ENCODE data around the gene HAX1. TPM values are rescaled to one million over a fixed set of nuclear protein-coding genes. Genes with fewer than 3 reads are reported as not detected.

Gene HAX1
- total RNA-seq, 4 donors from 2014 or later: 64.4 to 114 (median 103) TPM

DNA sequence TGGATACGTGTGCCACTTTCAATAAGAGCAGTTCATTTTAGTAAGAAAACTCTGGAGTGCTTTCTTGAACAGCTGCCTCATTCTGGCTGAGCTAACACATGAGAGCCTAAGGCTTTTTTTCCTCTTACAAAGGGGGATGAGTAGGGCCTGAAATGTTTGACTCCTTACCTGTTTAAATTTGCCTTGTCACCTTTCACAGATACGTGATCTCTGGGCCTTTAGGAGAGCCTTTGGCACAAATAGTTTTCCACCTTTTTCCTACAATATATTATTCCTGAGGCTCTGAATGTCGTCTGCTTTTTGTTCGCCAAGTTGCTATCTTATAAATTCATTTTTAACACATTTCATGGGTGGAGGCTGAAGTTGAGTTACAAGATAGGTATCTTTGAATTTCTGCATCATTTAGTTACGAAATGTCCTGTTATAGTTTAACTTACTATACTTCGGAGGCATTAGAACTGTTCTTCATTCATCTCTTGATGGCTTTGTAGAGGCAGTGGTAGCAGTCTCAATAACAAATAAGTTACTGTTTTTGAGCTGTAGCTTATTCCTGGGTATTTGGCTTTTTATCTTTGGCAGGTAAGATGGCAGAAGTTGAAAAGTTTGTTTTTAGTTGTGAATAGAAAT is 34.4 kb upstream of the HAX1 start:
- TF ChIP-seq, protein P1, sequence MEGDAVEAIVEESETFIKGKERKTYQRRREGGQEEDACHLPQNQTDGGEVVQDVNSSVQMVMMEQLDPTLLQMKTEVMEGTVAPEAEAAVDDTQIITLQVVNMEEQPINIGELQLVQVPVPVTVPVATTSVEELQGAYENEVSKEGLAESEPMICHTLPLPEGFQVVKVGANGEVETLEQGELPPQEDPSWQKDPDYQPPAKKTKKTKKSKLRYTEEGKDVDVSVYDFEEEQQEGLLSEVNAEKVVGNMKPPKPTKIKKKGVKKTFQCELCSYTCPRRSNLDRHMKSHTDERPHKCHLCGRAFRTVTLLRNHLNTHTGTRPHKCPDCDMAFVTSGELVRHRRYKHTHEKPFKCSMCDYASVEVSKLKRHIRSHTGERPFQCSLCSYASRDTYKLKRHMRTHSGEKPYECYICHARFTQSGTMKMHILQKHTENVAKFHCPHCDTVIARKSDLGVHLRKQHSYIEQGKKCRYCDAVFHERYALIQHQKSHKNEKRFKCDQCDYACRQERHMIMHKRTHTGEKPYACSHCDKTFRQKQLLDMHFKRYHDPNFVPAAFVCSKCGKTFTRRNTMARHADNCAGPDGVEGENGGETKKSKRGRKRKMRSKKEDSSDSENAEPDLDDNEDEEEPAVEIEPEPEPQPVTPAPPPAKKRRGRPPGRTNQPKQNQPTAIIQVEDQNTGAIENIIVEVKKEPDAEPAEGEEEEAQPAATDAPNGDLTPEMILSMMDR (IDR thresholded peaks at IDR 0.05): no peak
- ATAC-seq (ENCODE audit: low FRiP score) (no peak), DNase-seq (ENCODE audit: low spot score) (no peak)

- TF ChIP-seq, protein P1 (IDR thresholded peaks at IDR 0.05): no peak
- DNase-seq (ENCODE audit: low spot score) (no peak), ATAC-seq (ENCODE audit: low FRiP score) (no peak)
Measured at GRCh38 chr1:154239491-154239890, 32.9 kb upstream of the HAX1 start.

GRCh38 chr1:154240294-154240833 is 32.1 kb upstream of the HAX1 start:
- DNase-seq (ENCODE audit: low spot score): no peak
- ATAC-seq (ENCODE audit: low FRiP score): no peak
- TF ChIP-seq, protein P1 (IDR thresholded peaks at IDR 0.05): no peak

GRCh38 chr1:154241703-154242351 is 30.6 kb upstream of the HAX1 start:
- no peak for DNase-seq (ENCODE audit: low spot score)
- ATAC-seq (ENCODE audit: low FRiP score): no peak

GRCh38 chr1:154253671-154254070 is 18.8 kb upstream of the HAX1 start:
- DNase-seq (ENCODE audit: low spot score) (no peak), ATAC-seq (ENCODE audit: low FRiP score) (no peak)
- TF ChIP-seq, protein P1 (IDR thresholded peaks at IDR 0.05): no peak

More at GRCh38 chr1:154241703-154242351, 30.6 kb upstream of the HAX1 start:
- TF ChIP-seq, protein P1 (IDR thresholded peaks at IDR 0.05): no peak

DNA sequence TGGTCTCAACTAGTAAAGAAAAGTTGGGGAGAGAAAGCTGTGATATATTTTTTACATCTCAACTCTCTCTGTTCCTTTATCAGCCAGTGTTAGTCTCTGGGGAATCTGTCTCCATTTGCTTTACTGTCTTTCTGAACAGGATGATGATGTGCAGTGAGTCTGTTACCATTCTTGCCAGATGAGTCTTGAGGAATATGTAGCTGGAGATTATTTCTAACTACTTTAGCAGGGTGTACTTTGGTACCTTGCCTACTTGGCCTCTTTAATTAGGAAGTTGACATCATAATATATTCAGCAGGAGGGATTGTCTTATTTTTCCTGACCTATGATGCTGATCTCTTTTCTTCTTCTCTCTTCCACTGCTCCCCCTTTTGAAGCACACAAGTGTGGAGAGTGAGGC is 15.7 kb upstream of the HAX1 start:
- DNase-seq (ENCODE audit: low spot score): no peak
- TF ChIP-seq, protein P1 (IDR thresholded peaks at IDR 0.05): no peak
- no peak for ATAC-seq (ENCODE audit: low FRiP score)

DNA sequence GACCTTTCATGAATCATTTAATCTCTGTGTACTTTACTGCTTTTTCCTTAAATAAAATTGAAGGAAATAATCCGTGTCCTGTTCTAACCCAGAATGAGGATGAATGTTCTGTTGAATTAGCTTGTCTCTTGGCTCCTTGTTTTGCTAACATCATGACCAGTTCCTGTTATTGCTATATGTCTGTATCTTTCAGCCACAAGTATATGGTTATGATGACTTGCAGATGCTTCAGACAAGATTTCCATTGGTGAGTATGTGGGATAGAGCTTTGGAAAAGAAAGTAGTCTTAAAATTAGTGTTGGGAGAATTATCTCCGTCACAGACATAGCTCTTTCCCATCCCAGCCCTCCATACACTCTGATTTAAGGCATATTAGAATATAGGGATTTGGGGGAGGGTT is 13.6 kb upstream of the HAX1 start:
- TF ChIP-seq, protein P1 (IDR thresholded peaks at IDR 0.05): no peak
- DNase-seq (ENCODE audit: low spot score) (no peak), ATAC-seq (ENCODE audit: low FRiP score) (no peak)
